ENCODE results near the gene PSENEN.
"Not testable (repeated sequence)": the region's sequence is repeated elsewhere in the genome, so short reads cannot be mapped to it uniquely, and the experiment has no call there.

Gene PSENEN

GRCh38 chr19:35751839-35752745 is 6.6 kb downstream of the PSENEN start:
- no peak for DNase-seq (ENCODE audit: low read depth, low spot score)

- no peak for DNase-seq (ENCODE audit: low read depth, low spot score)
Measured at GRCh38 chr19:35752746-35753350, 7.4 kb downstream of the PSENEN start.

- DNase-seq (ENCODE audit: low read depth, low spot score) = no peak
Measured at GRCh38 chr19:35753634-35754369, 8.4 kb downstream of the PSENEN start.

GRCh38 chr19:35754370-35755130 is 9.1 kb downstream of the PSENEN start:
- DNase-seq (ENCODE audit: low read depth, low spot score) = no peak

- DNase-seq (ENCODE audit: low read depth, low spot score) = no peak
Measured at GRCh38 chr19:35755131-35755549, 9.7 kb downstream of the PSENEN start.

- no peak for DNase-seq (ENCODE audit: low read depth, low spot score)
Measured at GRCh38 chr19:35755550-35756376, 10.3 kb downstream of the PSENEN start.

GRCh38 chr19:35756377-35757230 is 11.2 kb downstream of the PSENEN start, which contains the start of gene HSPB6:
Gene HSPB6 (minus strand): TSS chr19:35757029. CDS start chr19:35757008, 21 bp downstream.
- no peak for DNase-seq (ENCODE audit: low read depth, low spot score)

GRCh38 chr19:35757231-35757748 is 11.8 kb downstream of the PSENEN start:
- DNase-seq (ENCODE audit: low read depth, low spot score) = no peak

- DNase-seq (ENCODE audit: low read depth, low spot score) = peak; percentile 99
Measured at GRCh38 chr19:35757749-35758608, 12.5 kb downstream of the PSENEN start, which contains the start of gene PROSER3. Gene PROSER3 (plus strand): TSS chr19:35758176. CDS start chr19:35758216, 40 bp downstream.

- no peak for DNase-seq (ENCODE audit: low read depth, low spot score)
Measured at GRCh38 chr19:35759697-35760096, 14.2 kb downstream of the PSENEN start.

GRCh38 chr19:35760711-35761349 is 15.4 kb downstream of the PSENEN start:
- DNase-seq (ENCODE audit: low read depth, low spot score) = no peak

- DNase-seq (ENCODE audit: low read depth, low spot score) = no peak
Measured at GRCh38 chr19:35764432-35765315, 19.2 kb downstream of the PSENEN start.

- DNase-seq (ENCODE audit: low read depth, low spot score) = no peak
Measured at GRCh38 chr19:35766571-35767104, 21.2 kb downstream of the PSENEN start.

GRCh38 chr19:35767288-35768081 is 22.0 kb downstream of the PSENEN start:
- no peak for DNase-seq (ENCODE audit: low read depth, low spot score)

- DNase-seq (ENCODE audit: low read depth, low spot score) = no peak
Measured at GRCh38 chr19:35768082-35768421, 22.6 kb downstream of the PSENEN start.

- DNase-seq (ENCODE audit: low read depth, low spot score) = not testable (repeated sequence)
Measured at GRCh38 chr19:35772362-35772761, 26.9 kb downstream of the PSENEN start.

Data from iPS DF 19.7 (cell line).